AG04450 (cell line): ENCODE results near the gene CCDC183. TPM values are rescaled to one million over a fixed set of nuclear protein-coding genes. Genes with fewer than 3 reads are reported as not detected.
"Not testable (repeated sequence)": the region's sequence is repeated elsewhere in the genome, so short reads cannot be mapped to it uniquely, and the experiment has no call there.

ENCODE experiments used
- CTCF ChIA-PET: fragments of 300-600, 350-600 bp; formaldehyde crosslinking; extraction: SDS; loops from one replicate; lab custom pipeline; 2022; ENCODE audit warnings: antibody characterized with exemption, inconsistent platforms; lab: Charles Lee
- POLR2A ChIA-PET: fragments of 350-600 bp; formaldehyde crosslinking; extraction: SDS; loops from one replicate; lab custom pipeline; 2021; ENCODE audit warnings: antibody characterized with exemption, inconsistent platforms; lab: Yijun Ruan, JAX
- DNase-seq: peaks from one replicate; pipeline ENCODE4 v3.0.0-alpha.2; 2011; ENCODE audit warnings: low read depth, low spot score
- H3K27ac ChIP-seq: one replicate; pipeline ENCODE4 v1.5.1; 2012; ENCODE audit warnings: low read depth, low read length, control low read depth
- H3K27me3 ChIP-seq: one replicate; pipeline ENCODE4 v1.6.0; 2012; ENCODE audit warnings: low read length; ENCODE audit not compliant: control insufficient read depth, insufficient read depth
- H3K4me3 ChIP-seq: 2 replicates; pipeline ENCODE4 v1.5.1; 2011; ENCODE audit warnings: mild to moderate bottlenecking, low read depth, low read length, control low read depth
- H3K9me3 ChIP-seq: 2 replicates; pipeline ENCODE4 v1.5.1; 2012; ENCODE audit warnings: low read length; ENCODE audit not compliant: control insufficient read depth, insufficient read depth
- polyA plus RNA-seq: library from polyadenylated mRNA; depleted of rRNA; stranded (reverse); fragments of >200 nt; gene quantifications from 2 replicates; pipeline ENCODE4 v1.2.3, GENCODE V29; 2011
- TF ChIP-seq, protein P1 (sequence below): IDR thresholded peaks from 2 replicates; pipeline ENCODE4 v1.5.1; 2011; ENCODE audit warnings: low read depth, low read length, control low read depth, inconsistent platforms

The CCDC183 gene
- polyA plus RNA-seq, 1 experiment = 0.21 TPM

DNA sequence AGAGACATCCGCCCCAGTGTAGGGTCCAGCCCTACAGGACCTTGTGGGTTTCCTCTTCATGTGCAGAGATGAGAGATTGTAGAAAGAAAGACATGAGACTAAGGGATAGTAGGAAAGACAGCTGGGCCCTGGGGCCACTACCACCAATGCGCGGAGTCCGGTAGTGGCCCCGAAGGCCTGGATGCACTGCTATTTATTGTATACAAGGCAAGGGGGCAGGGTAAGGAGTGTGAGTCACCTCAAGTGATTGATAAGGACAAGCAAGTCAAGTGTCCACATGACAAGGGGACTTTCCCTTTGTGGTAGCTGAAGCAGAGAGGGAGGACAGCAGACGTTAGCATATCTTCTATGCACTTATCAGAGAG is 11.2 kb upstream of the CCDC183 start:
- H3K27me3 ChIP-seq = peaks cover 12% of the 10 kb centered on the region
- POLR2A ChIA-PET = no interaction called here
- CTCF ChIA-PET = interaction anchor here (1.6 kb wide), 1 partner anchor 57 kb away, joined by 3 read pairs; no protein-coding TSS in a partner anchor

DNA sequence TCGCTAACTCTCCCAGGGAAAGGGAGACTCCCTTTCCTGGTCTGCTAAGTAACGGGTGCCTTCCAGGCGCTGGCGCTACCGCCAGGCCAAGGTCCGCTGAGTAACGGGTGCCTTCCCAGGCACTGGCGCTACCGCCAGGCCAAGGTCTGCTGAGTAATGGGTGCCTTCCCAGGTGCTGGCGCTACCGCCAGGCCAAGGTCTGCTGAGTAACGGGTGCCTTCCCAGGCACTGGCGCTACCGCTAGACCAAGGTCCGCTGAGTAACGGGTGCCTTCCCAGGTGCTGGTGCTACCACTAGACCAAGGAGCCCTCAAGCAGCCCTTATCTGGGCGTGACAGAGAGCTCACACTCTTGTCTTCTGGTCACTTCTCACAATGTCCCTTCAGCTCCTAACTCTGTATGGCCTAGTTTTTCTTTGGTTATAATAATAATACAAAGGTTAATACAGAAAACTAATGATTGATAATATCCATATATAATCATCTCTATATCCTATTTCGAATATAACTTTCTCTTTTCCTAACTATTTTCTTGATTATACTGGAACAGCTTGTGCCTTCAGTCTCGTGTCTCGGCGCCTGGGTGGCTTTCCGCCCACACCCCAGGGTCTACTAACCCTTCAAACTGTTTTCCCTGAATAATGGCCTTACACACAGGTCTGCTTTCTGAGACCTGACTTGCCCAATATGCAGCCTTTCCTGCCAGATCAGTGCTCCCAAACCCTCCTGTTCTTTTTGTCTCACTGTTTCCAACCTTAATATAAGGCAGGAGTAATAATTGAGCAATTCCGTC is 10.4 kb upstream of the CCDC183 start:
- H3K27me3 ChIP-seq, DNase-seq, H3K4me3 ChIP-seq, H3K27ac ChIP-seq, POLR2A ChIA-PET, H3K9me3 ChIP-seq: not testable (repeated sequence)
- CTCF ChIA-PET = interaction anchor here (0.6 to 3.7 kb wide), 4 partner anchors 56 to 279 kb away, joined by 3 to 31 read pairs (median 14); no protein-coding TSS in a partner anchor

More for the DNA sequence above, 11.2 kb upstream of the CCDC183 start:
- Histone ChIP-seq H3K27ac (no peak overlapping the region), H3K9me3 (no peaks in the 10 kb centered on the region), H3K4me3 (no peak overlapping the region)
- TF ChIP-seq, protein P1, sequence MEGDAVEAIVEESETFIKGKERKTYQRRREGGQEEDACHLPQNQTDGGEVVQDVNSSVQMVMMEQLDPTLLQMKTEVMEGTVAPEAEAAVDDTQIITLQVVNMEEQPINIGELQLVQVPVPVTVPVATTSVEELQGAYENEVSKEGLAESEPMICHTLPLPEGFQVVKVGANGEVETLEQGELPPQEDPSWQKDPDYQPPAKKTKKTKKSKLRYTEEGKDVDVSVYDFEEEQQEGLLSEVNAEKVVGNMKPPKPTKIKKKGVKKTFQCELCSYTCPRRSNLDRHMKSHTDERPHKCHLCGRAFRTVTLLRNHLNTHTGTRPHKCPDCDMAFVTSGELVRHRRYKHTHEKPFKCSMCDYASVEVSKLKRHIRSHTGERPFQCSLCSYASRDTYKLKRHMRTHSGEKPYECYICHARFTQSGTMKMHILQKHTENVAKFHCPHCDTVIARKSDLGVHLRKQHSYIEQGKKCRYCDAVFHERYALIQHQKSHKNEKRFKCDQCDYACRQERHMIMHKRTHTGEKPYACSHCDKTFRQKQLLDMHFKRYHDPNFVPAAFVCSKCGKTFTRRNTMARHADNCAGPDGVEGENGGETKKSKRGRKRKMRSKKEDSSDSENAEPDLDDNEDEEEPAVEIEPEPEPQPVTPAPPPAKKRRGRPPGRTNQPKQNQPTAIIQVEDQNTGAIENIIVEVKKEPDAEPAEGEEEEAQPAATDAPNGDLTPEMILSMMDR = no peak
- DNase-seq = no peak

DNA sequence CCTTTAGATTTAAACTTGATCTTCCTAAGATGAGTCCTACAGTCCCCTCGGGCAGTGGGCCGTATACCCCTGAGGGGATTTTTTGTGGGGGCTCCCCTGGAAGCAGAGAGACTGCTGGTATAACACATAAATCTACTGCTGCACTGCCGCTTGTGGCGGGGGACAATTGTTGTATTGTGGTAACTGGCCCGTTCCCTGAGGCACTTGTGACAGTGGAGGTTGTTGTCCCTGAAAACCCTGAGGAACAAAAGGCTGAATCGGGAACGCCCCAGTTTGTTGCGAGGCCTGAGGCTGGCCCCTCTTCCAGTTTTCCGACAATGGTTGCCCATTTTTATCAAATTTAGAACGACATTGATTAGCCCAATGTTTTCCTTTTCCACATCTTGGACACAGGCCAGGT is 9.7 kb upstream of the CCDC183 start:
- no peak for DNase-seq
- TF ChIP-seq, protein P1 = no peak
- ChIA-PET CTCF (interaction anchor here (0.7 to 3.7 kb wide), 8 partner anchors 9 to 281 kb away, joined by 3 to 31 read pairs (median 8); partner anchors contain the start of gene FUT7), POLR2A (no interaction called here)
- no peak overlapping the region for H3K4me3 ChIP-seq
- H3K9me3 ChIP-seq = no peaks in the 10 kb centered on the region; the same call in 1 of the 2 replicates
- H3K27me3 ChIP-seq = no peaks in the 10 kb centered on the region
- no peak overlapping the region for H3K27ac ChIP-seq

DNA sequence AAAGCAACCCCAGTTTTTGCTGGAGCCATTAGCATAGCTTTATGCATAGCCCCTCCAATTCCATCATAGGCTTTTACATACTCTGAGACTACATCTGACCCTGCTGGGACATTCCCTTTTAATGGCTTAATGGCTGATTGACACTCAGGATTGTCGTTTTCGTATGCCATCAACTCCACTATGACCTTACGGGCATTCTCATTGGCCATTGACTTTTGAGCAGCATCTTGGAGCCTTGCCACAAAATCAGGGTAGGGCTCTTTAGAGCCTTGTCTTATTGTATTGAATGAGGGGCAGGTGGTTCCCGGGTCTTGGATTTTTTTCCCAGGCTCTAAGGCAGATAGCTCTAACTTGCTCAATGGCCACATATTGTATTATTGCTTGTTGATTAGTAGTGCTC is 9.2 kb upstream of the CCDC183 start:
- CTCF ChIA-PET = interaction anchor here (0.6 to 3.7 kb wide), 9 partner anchors 10 to 281 kb away, joined by 3 to 31 read pairs (median 6); partner anchors contain the start of gene FUT7
- H3K9me3 ChIP-seq, H3K27me3 ChIP-seq, H3K4me3 ChIP-seq, H3K27ac ChIP-seq, POLR2A ChIA-PET, DNase-seq: not testable (repeated sequence)

DNA sequence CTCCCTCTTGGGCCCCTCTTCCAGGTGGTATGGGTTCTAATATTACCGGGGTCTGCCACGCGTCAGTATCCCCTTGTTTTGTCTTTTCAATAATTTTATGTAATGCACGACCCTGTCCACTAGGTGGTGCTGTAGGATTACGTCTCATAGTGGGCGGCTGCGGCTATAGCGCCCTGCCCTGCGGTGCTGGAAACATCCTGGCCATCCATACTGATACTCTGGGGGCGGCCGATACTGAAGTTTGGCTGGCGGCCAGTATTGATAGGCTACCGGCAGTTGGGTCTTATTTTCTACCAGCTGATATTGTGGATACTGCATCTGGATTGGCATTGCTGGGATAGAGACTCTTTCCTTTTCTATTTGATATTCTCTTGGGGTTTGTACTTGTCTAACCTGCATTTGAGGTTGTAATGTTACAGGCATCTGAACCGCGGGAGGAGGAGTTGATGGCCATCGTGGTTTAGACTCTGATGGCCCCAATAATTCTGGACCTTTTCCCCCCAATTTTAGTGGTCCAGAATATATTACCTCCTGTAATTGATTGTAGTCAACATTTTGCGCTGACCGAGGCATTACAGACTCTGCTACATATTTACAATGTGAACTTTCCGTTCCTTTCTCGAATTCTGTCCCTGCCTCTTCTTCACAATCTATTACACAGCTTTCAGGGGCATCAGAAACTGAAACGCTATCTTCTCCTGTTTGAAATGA is 8.3 kb upstream of the CCDC183 start:
- DNase-seq = no peak
- TF ChIP-seq, protein P1 = peak; percentile 77
- ChIA-PET POLR2A (no interaction called here), CTCF (interaction anchor here (0.6 to 3.7 kb wide), 10 partner anchors 10 to 280 kb away, joined by 3 to 31 read pairs (median 6); partner anchors contain the start of gene AJM1)
- Histone ChIP-seq H3K4me3 (no peak overlapping the region), H3K27ac (no peak overlapping the region), H3K9me3 (no peaks in the 10 kb centered on the region; the same call in 1 of the 2 replicates), H3K27me3 (no peaks in the 10 kb centered on the region)

DNA sequence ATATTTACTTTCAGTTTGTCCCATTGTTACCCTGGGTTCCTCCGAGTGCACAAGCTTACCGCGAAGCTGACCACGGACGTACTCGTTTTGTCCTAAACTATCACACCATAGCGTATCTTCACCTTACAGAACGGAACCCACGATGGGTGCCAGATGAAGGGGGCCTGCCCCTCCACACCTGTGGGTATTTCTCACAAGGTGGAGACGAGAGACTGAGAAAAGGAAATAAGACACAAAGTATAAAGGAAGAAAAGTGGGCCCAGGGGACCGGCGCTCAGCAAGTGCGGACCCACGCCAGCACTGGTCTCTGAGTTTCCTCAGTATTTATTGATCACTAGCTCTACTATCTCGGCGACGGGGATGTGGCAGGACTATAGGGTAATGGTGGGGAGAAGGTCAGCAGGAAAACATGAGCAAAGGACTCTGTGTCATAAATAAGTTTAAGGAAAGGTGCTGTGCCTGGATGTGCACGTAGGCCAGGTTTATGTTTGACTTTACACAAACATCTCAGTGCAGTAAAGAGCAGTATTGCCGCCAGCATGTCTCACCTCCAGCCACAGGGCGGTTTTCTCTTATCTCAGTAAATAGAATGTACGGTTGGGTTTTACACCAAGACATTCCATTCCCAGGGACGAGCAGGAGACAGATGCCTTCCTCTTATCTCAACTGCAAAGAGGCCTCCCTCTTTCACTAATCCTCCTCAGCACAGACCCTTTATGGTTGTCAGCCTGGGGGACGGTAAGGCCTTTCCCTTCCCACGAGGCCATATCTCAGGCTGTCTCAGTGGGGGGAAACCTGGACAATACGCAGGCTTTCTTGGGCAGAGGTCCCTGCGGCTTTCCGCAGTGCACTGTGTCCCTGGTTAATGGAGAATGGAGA is 7.3 kb upstream of the CCDC183 start:
- H3K4me3 ChIP-seq, H3K27me3 ChIP-seq, H3K9me3 ChIP-seq, DNase-seq, POLR2A ChIA-PET, H3K27ac ChIP-seq: not testable (repeated sequence)
- CTCF ChIA-PET = interaction anchor here (0.6 to 3.7 kb wide), 7 partner anchors 11 to 428 kb away, joined by 3 to 31 read pairs (median 9); partner anchors contain the start of gene AJM1
